ENCODE results near the gene GABRR3. TPM values are rescaled to one million over a fixed set of nuclear protein-coding genes. Genes with fewer than 3 reads are reported as not detected.

Gene GABRR3
- total RNA-seq, 4 donors from 2014 or later, result not detected

DNA sequence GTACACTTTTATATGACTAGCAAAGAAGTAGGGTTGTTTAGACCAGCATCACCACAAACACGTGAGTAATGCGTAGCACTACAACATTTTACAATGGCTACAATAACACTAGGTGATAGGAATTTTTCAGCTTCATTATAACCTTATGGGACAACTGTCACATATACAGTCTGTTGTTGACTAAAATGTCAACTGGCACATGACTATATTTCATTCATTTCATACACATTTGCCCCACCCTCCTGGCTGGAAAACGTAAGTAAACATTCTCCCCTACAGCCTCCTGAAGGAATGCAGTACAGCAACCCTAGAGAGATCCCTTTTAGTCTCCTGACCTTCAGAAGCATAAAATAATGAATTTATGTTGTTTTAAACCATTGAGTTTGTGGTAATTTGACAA lies 79.1 kb downstream of the GABRR3 start:
- no peaks in the 10 kb centered on the region for H3K27me3 ChIP-seq
- 86% methylated on average over 3 of the region's 3 CpGs for WGBS
- H3K27ac ChIP-seq (replicated peaks in 1 of 4), result no peak overlapping the region
- TF ChIP-seq POLR2A (IDR thresholded peaks at IDR 0.05; ENCODE audit: low read depth) (no peak), POLR2AphosphoS5 (IDR thresholded peaks at IDR 0.05) (no peak), EP300 (IDR thresholded peaks at IDR 0.05) (no peak)
- TF ChIP-seq, protein P1, sequence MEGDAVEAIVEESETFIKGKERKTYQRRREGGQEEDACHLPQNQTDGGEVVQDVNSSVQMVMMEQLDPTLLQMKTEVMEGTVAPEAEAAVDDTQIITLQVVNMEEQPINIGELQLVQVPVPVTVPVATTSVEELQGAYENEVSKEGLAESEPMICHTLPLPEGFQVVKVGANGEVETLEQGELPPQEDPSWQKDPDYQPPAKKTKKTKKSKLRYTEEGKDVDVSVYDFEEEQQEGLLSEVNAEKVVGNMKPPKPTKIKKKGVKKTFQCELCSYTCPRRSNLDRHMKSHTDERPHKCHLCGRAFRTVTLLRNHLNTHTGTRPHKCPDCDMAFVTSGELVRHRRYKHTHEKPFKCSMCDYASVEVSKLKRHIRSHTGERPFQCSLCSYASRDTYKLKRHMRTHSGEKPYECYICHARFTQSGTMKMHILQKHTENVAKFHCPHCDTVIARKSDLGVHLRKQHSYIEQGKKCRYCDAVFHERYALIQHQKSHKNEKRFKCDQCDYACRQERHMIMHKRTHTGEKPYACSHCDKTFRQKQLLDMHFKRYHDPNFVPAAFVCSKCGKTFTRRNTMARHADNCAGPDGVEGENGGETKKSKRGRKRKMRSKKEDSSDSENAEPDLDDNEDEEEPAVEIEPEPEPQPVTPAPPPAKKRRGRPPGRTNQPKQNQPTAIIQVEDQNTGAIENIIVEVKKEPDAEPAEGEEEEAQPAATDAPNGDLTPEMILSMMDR (IDR thresholded peaks at IDR 0.05), result no peak
- DNase-seq (ENCODE audit: extremely low spot score), result no peak
- H3K9me3 ChIP-seq, result no peaks in the 10 kb centered on the region
- intact Hi-C loops (cut with DNase I), result no loop called here
- no peak overlapping the region for H3K4me3 ChIP-seq
- peaks cover 0 to 89% (median 32%) of the 10 kb centered on the region in 4 donors for H3K36me3 ChIP-seq
- peaks cover 0 to 9% (median 4%) of the 10 kb centered on the region in 4 donors for H3K4me1 ChIP-seq

GRCh38 chr3:97954228-97954827 lies 80.8 kb downstream of the GABRR3 start:
- TF ChIP-seq POLR2A (IDR thresholded peaks at IDR 0.05; ENCODE audit: low read depth), result no peak
- TF ChIP-seq, protein P1 (IDR thresholded peaks at IDR 0.05), result no peak
- no peak for TF ChIP-seq POLR2AphosphoS5 (IDR thresholded peaks at IDR 0.05)
- TF ChIP-seq EP300 (IDR thresholded peaks at IDR 0.05), result no peak
- H3K4me3 ChIP-seq, result no peak overlapping the region
- intact Hi-C loops (cut with DNase I), result no loop called here
- no peaks in the 10 kb centered on the region for H3K27me3 ChIP-seq
- H3K4me1 ChIP-seq, result peaks cover 0 to 9% (median 3%) of the 10 kb centered on the region in 4 donors
- H3K27ac ChIP-seq (replicated peaks in 1 of 4), result no peak overlapping the region
- H3K36me3 ChIP-seq, result peaks cover 0 to 93% (median 43%) of the 10 kb centered on the region in 4 donors
- 80% methylated on average over 9 of the region's 9 CpGs for WGBS
- DNase-seq (ENCODE audit: extremely low spot score), result no peak
- no peaks in the 10 kb centered on the region for H3K9me3 ChIP-seq

GRCh38 chr3:97952872-97953271 lies 82.2 kb downstream of the GABRR3 start:
- H3K27ac ChIP-seq (replicated peaks in 1 of 4), result peak overlapping the region in 1 of 4 donors; percentile 1
- TF ChIP-seq, protein P1 (IDR thresholded peaks at IDR 0.05), result no peak
- no peak for TF ChIP-seq EP300 (IDR thresholded peaks at IDR 0.05)
- no peak for TF ChIP-seq POLR2A (IDR thresholded peaks at IDR 0.05; ENCODE audit: low read depth)
- no peak for TF ChIP-seq POLR2AphosphoS5 (IDR thresholded peaks at IDR 0.05)
- H3K27me3 ChIP-seq, result no peaks in the 10 kb centered on the region
- WGBS, result 91% methylated on average over 1 of the region's 1 CpG
- H3K36me3 ChIP-seq, result peaks cover 0 to 95% (median 56%) of the 10 kb centered on the region in 4 donors
- H3K9me3 ChIP-seq, result no peaks in the 10 kb centered on the region
- peaks cover 0 to 3% (median 2%) of the 10 kb centered on the region in 4 donors for H3K4me1 ChIP-seq
- DNase-seq (ENCODE audit: extremely low spot score), result no peak
- intact Hi-C loops (cut with DNase I), result no loop called here
- no peak overlapping the region for H3K4me3 ChIP-seq

GRCh38 chr3:97952280-97952679 lies 82.8 kb downstream of the GABRR3 start:
- no peak for DNase-seq (ENCODE audit: extremely low spot score)
- TF ChIP-seq, protein P1 (IDR thresholded peaks at IDR 0.05), result no peak
- TF ChIP-seq EP300 (IDR thresholded peaks at IDR 0.05), result no peak
- TF ChIP-seq POLR2AphosphoS5 (IDR thresholded peaks at IDR 0.05), result no peak
- no peak for TF ChIP-seq POLR2A (IDR thresholded peaks at IDR 0.05; ENCODE audit: low read depth)
- Histone ChIP-seq H3K4me1 (no peaks in the 10 kb centered on the region), H3K4me3 (no peak overlapping the region), H3K27ac (replicated peaks in 1 of 4) (no peak overlapping the region), H3K36me3 (peaks cover 0 to 96% (median 60%) of the 10 kb centered on the region in 4 donors), H3K9me3 (no peaks in the 10 kb centered on the region), H3K27me3 (no peaks in the 10 kb centered on the region)
- intact Hi-C loops (cut with DNase I), result no loop called here
- 93% methylated on average over 3 of the region's 3 CpGs for WGBS

GRCh38 chr3:97950360-97950759 lies 84.8 kb downstream of the GABRR3 start:
- Histone ChIP-seq H3K4me3 (no peak overlapping the region), H3K9me3 (no peaks in the 10 kb centered on the region), H3K27me3 (no peaks in the 10 kb centered on the region), H3K36me3 (peaks cover 6 to 98% (median 74%) of the 10 kb centered on the region in 4 donors), H3K27ac (replicated peaks in 1 of 4) (no peak overlapping the region), H3K4me1 (no peaks in the 10 kb centered on the region)
- 64% methylated on average over 3 of the region's 3 CpGs for WGBS
- DNase-seq (ENCODE audit: extremely low spot score), result no peak
- TF ChIP-seq, protein P1 (IDR thresholded peaks at IDR 0.05), result no peak
- no peak for TF ChIP-seq POLR2AphosphoS5 (IDR thresholded peaks at IDR 0.05)
- TF ChIP-seq POLR2A (IDR thresholded peaks at IDR 0.05; ENCODE audit: low read depth), result no peak
- TF ChIP-seq EP300 (IDR thresholded peaks at IDR 0.05), result no peak
- intact Hi-C loops (cut with DNase I), result no loop called here

All from esophagus muscularis mucosa (tissue), 4 donors.